Measurements from ENCODE around the gene FMN1. TPM values are rescaled to one million over a fixed set of nuclear protein-coding genes. Genes with fewer than 3 reads are reported as not detected.

Gene FMN1
- total and polyA plus RNA-seq, 12 donors: 0.22 to 5.5 (median 3.3) TPM

- ATAC-seq (peak in 2 of 8 donors; percentile 45 to 50), DNase-seq (no peak)
- H3K27me3 ChIP-seq: no peaks in the 10 kb centered on the region
- H3K4me1 ChIP-seq: peaks cover 0 to 15% (median 5%) of the 10 kb centered on the region in 9 donors
- H3K27ac ChIP-seq: no peak overlapping the region
- no peaks in the 10 kb centered on the region for H3K36me3 ChIP-seq
- intact Hi-C loops (cut with DNase I): no loop called here
- 42 to 65% methylated on average over 2 of the region's 2 CpGs for WGBS, 2 donors
- no peak for TF ChIP-seq CTCF (IDR thresholded peaks at IDR 0.05)
- no peak overlapping the region for H3K4me3 ChIP-seq
- H3K9me3 ChIP-seq: no peaks in the 10 kb centered on the region
Measured at GRCh38 chr15:32942401-32942841, 252.1 kb downstream of the FMN1 start.

GRCh38 chr15:32941823-32942222 is 252.7 kb downstream of the FMN1 start:
- intact Hi-C loops (cut with DNase I): no loop called here
- WGBS, 2 donors: 54 to 64% methylated on average over 6 of the region's 6 CpGs
- H3K4me3 ChIP-seq: no peak overlapping the region
- no peak for TF ChIP-seq CTCF (IDR thresholded peaks at IDR 0.05)
- H3K36me3 ChIP-seq: no peaks in the 10 kb centered on the region
- H3K27me3 ChIP-seq: no peaks in the 10 kb centered on the region
- DNase-seq (no peak), ATAC-seq (peak in 1 of 8 donors; percentile 65)
- peaks cover 0 to 15% (median 5%) of the 10 kb centered on the region in 9 donors for H3K4me1 ChIP-seq
- no peak overlapping the region for H3K27ac ChIP-seq
- peaks cover 0 to 3% (median 0%) of the 10 kb centered on the region in 11 donors for H3K9me3 ChIP-seq

- H3K36me3 ChIP-seq: no peaks in the 10 kb centered on the region
- no peak for ATAC-seq
- H3K4me3 ChIP-seq: no peak overlapping the region
- peaks cover 0 to 13% (median 0%) of the 10 kb centered on the region in 11 donors for H3K9me3 ChIP-seq
- TF ChIP-seq CTCF (IDR thresholded peaks at IDR 0.05): no peak
- H3K27me3 ChIP-seq: no peaks in the 10 kb centered on the region
- WGBS, 2 donors: 83 to 86% methylated on average over 4 of the region's 4 CpGs
- DNase-seq: no peak
- H3K27ac ChIP-seq: no peak overlapping the region
- H3K4me1 ChIP-seq: peaks cover 0 to 7% (median 2%) of the 10 kb centered on the region in 9 donors
- intact Hi-C loops (cut with DNase I): no loop called here
Measured at GRCh38 chr15:32936976-32937375, 257.5 kb downstream of the FMN1 start.

GRCh38 chr15:32936283-32936918 is 258.1 kb downstream of the FMN1 start:
- DNase-seq (no peak), ATAC-seq (no peak)
- H3K27ac ChIP-seq: no peak overlapping the region
- intact Hi-C loops (cut with DNase I): no loop called here
- H3K36me3 ChIP-seq: no peaks in the 10 kb centered on the region
- peaks cover 0 to 1% (median 0%) of the 10 kb centered on the region in 9 donors for H3K4me1 ChIP-seq
- H3K4me3 ChIP-seq: no peak overlapping the region
- peaks cover 0 to 13% (median 0%) of the 10 kb centered on the region in 11 donors for H3K9me3 ChIP-seq
- H3K27me3 ChIP-seq: no peaks in the 10 kb centered on the region
- peak in 8 of 9 donors; percentile 12 to 50 (median 44) for TF ChIP-seq CTCF (IDR thresholded peaks at IDR 0.05)
- WGBS, 2 donors: 32 to 53% methylated on average over 1 of the region's 1 CpG
